HEK293T (cell line): ENCODE data around the gene CCK.

Source experiments
- BHLHE40 ChIP-seq: fragments of 450-650 bp; IDR thresholded peaks from 2 replicates; pipeline ENCODE4 v1.6.1; 2016; ENCODE audit warnings: mild to moderate bottlenecking, moderate library complexity, borderline replicate concordance
- ELF4 ChIP-seq: fragments of 450-650 bp; IDR thresholded peaks from 2 replicates; pipeline ENCODE4 v1.6.1; 2017; ENCODE audit warnings: antibody characterized with exemption
- FOXK2 ChIP-seq: fragments of 450-650 bp; IDR thresholded peaks from 2 replicates; pipeline ENCODE4 v1.6.1; 2016; ENCODE audit warnings: mild to moderate bottlenecking
- FOXM1 ChIP-seq: fragments of 450-650 bp; IDR thresholded peaks from 2 replicates; pipeline ENCODE4 v1.6.1; 2017; ENCODE audit warnings: mild to moderate bottlenecking, borderline replicate concordance
- HDGF ChIP-seq: fragments of 450-650 bp; IDR thresholded peaks from 2 replicates; pipeline ENCODE4 v1.6.1; 2017; ENCODE audit warnings: antibody characterized with exemption, borderline replicate concordance
- LEF1 ChIP-seq: fragments of 450-650 bp; IDR thresholded peaks from 2 replicates; pipeline ENCODE4 v1.6.1; 2017; ENCODE audit warnings: mild to moderate bottlenecking, borderline replicate concordance
- SP1 ChIP-seq: fragments of 450-650 bp; IDR thresholded peaks from 2 replicates; pipeline ENCODE4 v1.6.1; 2017
- TARDBP ChIP-seq: fragments of 450-650 bp; IDR thresholded peaks from 2 replicates; pipeline ENCODE4 v1.6.1; 2016
- TF ChIP-seq, protein P1 (sequence below): fragments of 450-650 bp; IDR thresholded peaks from 2 replicates; pipeline ENCODE4 v1.6.1; 2016

DNA sequence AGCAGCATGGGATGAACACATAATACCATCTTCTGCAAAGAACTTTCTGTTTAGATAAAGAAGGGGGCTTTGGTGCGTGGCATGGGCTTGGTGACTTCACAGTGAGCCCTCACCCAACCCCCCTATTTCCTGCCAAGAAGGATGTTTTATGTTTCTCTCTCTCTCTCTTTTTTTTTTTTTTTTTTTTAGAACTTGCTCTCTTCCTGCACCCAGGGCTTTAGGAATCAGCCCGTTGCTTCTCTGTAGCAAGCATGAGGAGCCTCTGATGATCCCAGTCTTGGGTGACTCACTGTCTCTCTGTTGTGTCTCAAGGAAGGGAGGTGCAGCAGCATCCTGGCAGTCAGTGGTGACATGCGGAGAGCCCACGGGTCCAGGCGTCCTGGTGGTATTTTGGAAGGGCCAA is 49.1 kb downstream of the CCK start:
- TF ChIP-seq FOXK2: no peak
- no peak for TF ChIP-seq SP1
- no peak for TF ChIP-seq HDGF
- no peak for TF ChIP-seq FOXM1
- TF ChIP-seq ELF4: no peak
- TF ChIP-seq LEF1: no peak
- TF ChIP-seq TARDBP: no peak
- TF ChIP-seq, protein P1, sequence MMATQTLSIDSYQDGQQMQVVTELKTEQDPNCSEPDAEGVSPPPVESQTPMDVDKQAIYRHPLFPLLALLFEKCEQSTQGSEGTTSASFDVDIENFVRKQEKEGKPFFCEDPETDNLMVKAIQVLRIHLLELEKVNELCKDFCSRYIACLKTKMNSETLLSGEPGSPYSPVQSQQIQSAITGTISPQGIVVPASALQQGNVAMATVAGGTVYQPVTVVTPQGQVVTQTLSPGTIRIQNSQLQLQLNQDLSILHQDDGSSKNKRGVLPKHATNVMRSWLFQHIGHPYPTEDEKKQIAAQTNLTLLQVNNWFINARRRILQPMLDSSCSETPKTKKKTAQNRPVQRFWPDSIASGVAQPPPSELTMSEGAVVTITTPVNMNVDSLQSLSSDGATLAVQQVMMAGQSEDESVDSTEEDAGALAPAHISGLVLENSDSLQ: no peak
- no peak for TF ChIP-seq BHLHE40
